GM18867 (cell line): Measurements from ENCODE around the gene DCUN1D2.

Experiments
- ATAC-seq: cut with Tn5 transposase; IDR thresholded peaks from one replicate; pipeline ENCODE4 v1.9.1; 2021; ENCODE audit warnings: mild to moderate bottlenecking, moderate library complexity; ENCODE audit not compliant: unreplicated experiment

The DCUN1D2 gene

GRCh38 chr13:113520571-113520970, 30.1 kb upstream of the DCUN1D2 start:
- no peak for ATAC-seq

- ATAC-seq, result no peak
Measured at GRCh38 chr13:113519556-113519955, 29.0 kb upstream of the DCUN1D2 start.

- ATAC-seq, result no peak
Measured at GRCh38 chr13:113518076-113518803, 27.7 kb upstream of the DCUN1D2 start.

DNA sequence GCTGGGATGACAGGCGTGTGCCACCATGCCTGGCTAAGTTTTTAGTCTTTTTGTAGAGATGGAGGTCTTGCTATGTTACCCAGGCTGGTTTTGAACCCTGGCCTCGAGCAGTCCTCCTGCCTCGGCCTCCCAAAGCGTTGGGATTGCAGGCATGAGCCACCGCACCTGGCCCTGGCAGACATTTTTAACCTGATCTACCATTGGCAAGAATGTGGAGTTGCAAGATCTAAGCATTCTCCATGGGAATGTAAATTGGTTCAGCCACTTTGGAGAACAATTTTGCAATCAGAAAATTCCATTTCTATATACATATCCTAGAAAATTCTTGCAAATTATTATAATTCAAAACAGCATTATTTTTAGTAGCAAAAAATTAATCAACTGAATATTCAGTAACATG, 24.3 kb upstream of the DCUN1D2 start:
- no peak for ATAC-seq

- ATAC-seq, result no peak
Measured at GRCh38 chr13:113513761-113514160, 23.2 kb upstream of the DCUN1D2 start.

- no peak for ATAC-seq
Measured at GRCh38 chr13:113511361-113511760, 20.9 kb upstream of the DCUN1D2 start.

GRCh38 chr13:113510871-113511270, 20.4 kb upstream of the DCUN1D2 start:
- no peak for ATAC-seq

DNA sequence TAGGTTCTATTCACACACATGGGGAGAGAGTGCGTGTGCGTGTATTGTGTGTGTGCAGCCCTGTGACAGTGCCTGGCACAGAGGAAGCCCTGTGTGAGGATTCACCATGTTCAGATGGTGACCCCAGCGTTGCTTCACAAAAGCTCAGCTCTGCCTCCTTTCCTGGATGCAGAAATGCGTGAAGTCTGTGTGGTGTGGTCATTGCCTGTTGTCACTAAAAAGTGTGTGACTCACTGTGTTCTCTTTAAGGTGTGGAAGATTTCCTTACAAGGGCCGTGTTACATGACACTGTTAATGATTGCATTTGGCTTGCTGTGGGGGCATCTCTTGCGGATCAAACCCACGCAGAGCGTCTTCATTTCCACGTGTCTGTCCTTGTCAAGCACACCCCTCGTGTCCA, 19.5 kb upstream of the DCUN1D2 start:
- ATAC-seq, result no peak

DNA sequence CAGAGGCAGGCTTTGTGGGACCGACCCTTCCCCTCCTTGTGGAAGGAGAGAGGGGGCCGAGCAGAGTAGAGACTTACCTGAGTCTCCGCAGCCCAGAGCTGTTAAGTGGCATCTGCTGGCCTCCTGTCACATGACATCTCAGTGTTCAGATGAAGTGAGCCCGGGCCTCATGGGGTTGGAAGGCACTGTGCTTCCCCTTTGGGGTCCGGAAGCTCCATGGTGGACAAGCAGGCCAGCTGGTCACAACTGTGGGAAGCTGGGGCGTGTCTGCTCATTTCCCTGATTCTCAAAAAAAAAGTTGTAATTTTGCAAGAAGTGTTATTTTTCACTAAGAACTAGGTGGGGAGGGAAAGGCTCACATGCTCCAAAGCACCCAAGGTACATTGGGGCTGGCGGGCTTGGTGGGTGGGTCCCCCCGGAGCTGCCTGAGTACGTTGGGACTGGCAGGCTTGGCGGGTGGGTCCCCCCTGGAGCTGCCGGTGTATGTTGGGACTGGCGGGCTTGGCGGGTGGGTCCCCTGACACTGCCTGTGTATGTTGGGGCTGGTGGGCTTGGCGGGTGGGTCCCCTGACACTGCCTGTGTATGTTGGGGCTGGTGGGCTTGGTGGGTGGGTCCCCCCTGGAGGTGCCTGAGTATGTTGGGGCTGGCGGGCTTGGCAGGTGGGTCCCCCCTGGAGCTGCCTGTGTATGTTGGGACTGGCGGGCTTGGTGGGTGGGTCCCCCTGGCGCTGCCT, 18.2 kb upstream of the DCUN1D2 start:
- no peak for ATAC-seq

GRCh38 chr13:113507505-113508345, 17.2 kb upstream of the DCUN1D2 start:
- ATAC-seq, result no peak

GRCh38 chr13:113506871-113507388, 16.4 kb upstream of the DCUN1D2 start:
- no peak for ATAC-seq

DNA sequence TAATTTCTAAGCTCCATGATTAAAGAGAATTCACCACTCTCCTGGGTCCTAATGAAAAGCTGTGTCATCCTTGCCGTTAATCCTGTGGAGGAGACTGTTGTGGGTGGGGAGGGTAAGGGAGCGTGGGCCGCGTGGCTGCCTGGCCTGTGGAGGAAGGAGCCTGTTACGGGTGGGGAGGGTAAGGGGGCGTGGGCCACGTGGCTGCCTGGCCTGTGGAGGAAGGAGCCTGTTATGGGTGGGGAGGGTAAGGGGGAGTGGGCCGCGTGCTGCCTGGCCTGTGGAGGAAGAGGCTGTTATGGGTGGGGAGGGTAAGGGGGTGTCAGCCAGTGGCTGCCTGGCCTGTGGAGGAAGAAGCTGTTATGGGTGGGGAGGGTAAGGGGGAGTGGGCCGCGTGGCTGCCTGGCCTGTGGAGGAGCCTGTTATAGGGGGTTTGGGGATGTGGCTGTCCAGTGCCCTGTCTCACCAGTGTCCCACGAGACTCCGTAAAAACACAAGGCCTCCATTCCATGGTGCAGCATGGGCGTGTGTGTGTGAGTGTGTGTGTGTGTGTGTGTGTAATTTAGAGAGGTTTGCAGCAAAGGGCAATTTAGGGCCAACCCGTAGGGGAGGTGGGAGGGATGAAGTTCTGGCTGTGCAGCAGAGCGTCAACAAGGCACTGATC, 15.6 kb upstream of the DCUN1D2 start:
- no peak for ATAC-seq

- ATAC-seq, result no peak
Measured at GRCh38 chr13:113502686-113503085, 12.2 kb upstream of the DCUN1D2 start.

GRCh38 chr13:113500530-113501265, 10.2 kb upstream of the DCUN1D2 start:
- no peak for ATAC-seq

DNA sequence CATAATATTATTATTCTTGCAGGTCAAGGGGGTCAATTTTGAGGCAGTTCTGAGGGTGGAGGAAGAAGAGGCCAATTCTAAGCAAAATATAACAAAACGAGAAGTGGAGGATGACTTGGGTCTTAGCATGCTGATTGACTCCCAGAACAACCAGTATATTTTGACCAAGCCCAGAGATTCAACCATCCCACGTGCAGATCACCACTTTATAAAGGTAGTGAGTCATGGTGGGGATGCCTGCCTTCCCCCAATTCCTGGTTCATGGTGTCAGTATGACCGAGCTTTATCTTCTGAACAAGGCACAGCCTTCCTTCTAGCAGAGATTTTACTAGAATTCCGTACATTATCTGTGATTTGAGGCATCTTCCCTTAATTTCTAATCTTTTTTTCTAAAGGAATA, 9.4 kb upstream of the DCUN1D2 start:
- ATAC-seq, result no peak

DNA sequence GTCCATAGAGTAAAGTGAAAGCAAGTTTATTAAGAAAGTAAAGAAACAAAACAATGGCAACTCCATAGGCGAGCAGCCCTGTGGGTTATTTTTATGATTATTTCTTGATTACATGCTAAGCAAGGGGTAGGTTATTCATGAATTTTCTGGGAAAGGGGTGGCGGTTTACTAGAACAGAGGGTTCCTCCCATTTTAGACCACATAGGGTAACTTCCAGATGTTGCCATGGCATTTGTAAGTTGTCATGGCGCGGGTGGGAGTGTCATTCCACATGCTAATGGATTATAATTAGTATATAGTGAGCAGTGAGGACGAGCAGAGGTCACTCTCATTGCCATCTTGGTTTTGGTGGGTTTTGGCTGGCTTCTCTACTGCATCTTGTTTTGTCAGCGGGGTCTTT, 8.4 kb upstream of the DCUN1D2 start:
- ATAC-seq, result no peak

DNA sequence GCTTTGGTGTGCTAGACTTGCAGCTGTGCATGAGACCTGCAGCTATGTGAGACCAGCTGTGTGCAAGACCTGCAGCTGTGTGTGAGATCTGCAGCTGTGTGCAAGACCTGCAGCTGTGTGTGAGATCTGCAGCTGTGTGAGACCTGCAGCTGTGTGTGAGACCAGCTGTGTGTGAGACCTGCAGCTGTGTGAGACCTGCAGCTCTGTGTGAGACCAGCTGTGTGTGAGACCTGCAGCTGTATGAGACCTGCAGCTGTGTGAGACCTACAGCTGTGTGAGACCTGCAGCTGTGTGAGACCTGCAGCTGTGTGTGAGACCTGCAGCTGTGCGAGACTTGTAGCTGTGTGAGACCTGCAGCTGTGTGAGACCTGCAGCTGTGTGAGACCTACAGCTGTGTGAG, 6.7 kb upstream of the DCUN1D2 start:
- ATAC-seq, result no peak

- ATAC-seq, result no peak
Measured at GRCh38 chr13:113495494-113496210, 5.1 kb upstream of the DCUN1D2 start.

- ATAC-seq, result peak; percentile 23
Measured at GRCh38 chr13:113493315-113493951, 2.9 kb upstream of the DCUN1D2 start.
